Heart left ventricle (tissue), 16 donors: ENCODE measurements around the gene CTSG. TPM values are rescaled to one million over a fixed set of nuclear protein-coding genes. Genes with fewer than 3 reads are reported as not detected.
"Not testable (repeated sequence)": the region's sequence is repeated elsewhere in the genome, so short reads cannot be mapped to it uniquely, and the experiment has no call there.

Experiments used
- ATAC-seq, 4 donors: fragments of 200-7000 bp; cut with Tn5 transposase; one replicate each; pipeline ENCODE4 v1.9.1; 2020 to 2022; ENCODE audit warnings: moderate library complexity in 4 of 4, mild to moderate bottlenecking in 3 of 4, moderate number of reproducible peaks in 1 of 4
- DNase-seq, 5 donors: peaks; one replicate each; pipeline ENCODE4 v3.0.0-alpha.2; 2020
- H3K27ac ChIP-seq, 12 donors: fragments of 200-600 bp; sonication (generic) in 4 of 12; one replicate each; pipeline versions ENCODE4 v1.5.0 to v1.8.0; 2016 to 2022; ENCODE audit warnings: mild to moderate bottlenecking in 2 of 12
- H3K27me3 ChIP-seq, 9 donors: fragments of 200-600 bp; sonication (generic) in 2 of 9; one replicate each; pipeline versions ENCODE4 v1.5.1 to v1.8.0; 2016 to 2022; ENCODE audit warnings: mild to moderate bottlenecking in 3 of 9
- H3K36me3 ChIP-seq, 9 donors: fragments of 200-600 bp; sonication (generic) in 2 of 9; one replicate each; pipeline versions ENCODE4 v1.5.0 to v1.8.0; 2018 to 2022; ENCODE audit warnings: mild to moderate bottlenecking in 2 of 9
- H3K4me1 ChIP-seq, 12 donors: fragments of 200-600 bp; sonication (generic) in 4 of 12; one replicate each; pipeline versions ENCODE4 v1.5.0 to v1.8.0; 2016 to 2022; ENCODE audit warnings: mild to moderate bottlenecking in 3 of 12
- H3K4me3 ChIP-seq, 12 donors: fragments of 200-600 bp; sonication (generic) in 4 of 12; one replicate each; pipeline versions ENCODE4 v1.5.0 to v1.8.0; 2017 to 2022; ENCODE audit warnings: mild to moderate bottlenecking in 9 of 12, moderate library complexity in 4 of 12
- H3K9me3 ChIP-seq, 12 donors: fragments of 200-600 bp; sonication (generic) in 4 of 12; one replicate each; pipeline versions ENCODE4 v1.5.0 to v1.8.0; 2016 to 2022; ENCODE audit warnings: mild to moderate bottlenecking in 1 of 12
- POLR2A ChIP-seq, 2 donors: fragments of 450-650 bp; IDR thresholded peaks; one replicate each; pipeline ENCODE4 v1.6.1; 2017; ENCODE audit warnings: antibody characterized with exemption in 2 of 2, mild to moderate bottlenecking in 2 of 2, moderate library complexity in 2 of 2
- WGBS, 4 donors: extraction: QIAGEN DNeasy Blood & Tissue Kit in 2 of 4; methylation state at CpG; one replicate each; pipeline versions ENCODE4 v1.1.5 to v1.1.7; 2013 to 2018; 5-methylcytosine and 5-hydroxymethylcytosine counted together
- intact Hi-C, 10 donors: fragments of 100-400 bp; cut with DNase I; formaldehyde crosslinking; loops; one replicate each; pipeline versions ENCODE4 v1.11.1 to v1.14.2; 2022
- polyA plus RNA-seq, 2 donors: library from polyadenylated mRNA; stranded (reverse); fragments of 200-250 nt; gene quantifications; one replicate each; pipeline ENCODE4 v1.2.3, GENCODE V29; 2013
- total RNA-seq, 9 donors: library from RNA; depleted of rRNA in 2 of 9; stranded (reverse); fragments of >200 nt in 2 of 9; fragmentation: NEBNext Ultra II Directional in 3 of 9; extraction: Animal tissue kit (Norgen Biotek cat#: 25700) in 3 of 9; gene quantifications; one replicate each; pipeline versions ENCODE4 v1.1.0 to v1.2.4, GENCODE V29; 2016 to 2023
- TF ChIP-seq, protein P1 (sequence below), 12 donors: fragments of 200-600 bp; sonication (generic) in 4 of 12; IDR thresholded peaks; one replicate each; pipeline versions ENCODE4 v1.5.0 to v1.8.0; 2018 to 2022; ENCODE audit warnings: antibody characterized with exemption in 12 of 12, mild to moderate bottlenecking in 5 of 12
- donor health status: ischemic (EF 13 %, LVEDD 7.1; RV severe dilation, severe dysfunction).
- donor health status: healthy with polysubstance abuse.
- donor health status: DM: no; HTN: yes; CAD: no.
- donor health status: DM: no; HTN: no; CAD: no.
- donor health status: ischemic (EF 25% LVEDD 6.9; RV normal size, moderate dysfunction).
- donor health status: ischemic (EF 25% LVEDD 5.7; RV mildly dilated, moderate dysfunction).
- donor health status: healthy.
- donor health status: DM: yes; HTN: yes; CAD: no.
- donor health status: ischemic (EF 35%, LVEDD 5.7; RV mildly dilated, moderate dysfunction).
- donor health status: nonischemic (EF 11% LVEDD 7.7; RV severe dilation, severe dysfunction).
- donor health status: DM: yes; HTN: yes; CAD: no.
- donor health status: PGD.
- donor health status: ischemic (EF 29% LVEDD 5.4; RV normal size, mild dysfunction).
- donor health status: nonischemic (EF 23%, LVEDD 6.1; RV moderate dilation, normal function).

CTSG gene
- total and polyA plus RNA-seq, 11 donors = 0.08 to 2.9 (median 0.73) TPM; not detected in 2

GRCh38 chr14:24605435-24606190 is 29.6 kb upstream of the CTSG start:
- H3K27me3 ChIP-seq = peaks cover 0 to 7% (median 0%) of the 10 kb centered on the region in 9 donors
- no peaks in the 10 kb centered on the region for H3K36me3 ChIP-seq
- TF ChIP-seq, protein P1, sequence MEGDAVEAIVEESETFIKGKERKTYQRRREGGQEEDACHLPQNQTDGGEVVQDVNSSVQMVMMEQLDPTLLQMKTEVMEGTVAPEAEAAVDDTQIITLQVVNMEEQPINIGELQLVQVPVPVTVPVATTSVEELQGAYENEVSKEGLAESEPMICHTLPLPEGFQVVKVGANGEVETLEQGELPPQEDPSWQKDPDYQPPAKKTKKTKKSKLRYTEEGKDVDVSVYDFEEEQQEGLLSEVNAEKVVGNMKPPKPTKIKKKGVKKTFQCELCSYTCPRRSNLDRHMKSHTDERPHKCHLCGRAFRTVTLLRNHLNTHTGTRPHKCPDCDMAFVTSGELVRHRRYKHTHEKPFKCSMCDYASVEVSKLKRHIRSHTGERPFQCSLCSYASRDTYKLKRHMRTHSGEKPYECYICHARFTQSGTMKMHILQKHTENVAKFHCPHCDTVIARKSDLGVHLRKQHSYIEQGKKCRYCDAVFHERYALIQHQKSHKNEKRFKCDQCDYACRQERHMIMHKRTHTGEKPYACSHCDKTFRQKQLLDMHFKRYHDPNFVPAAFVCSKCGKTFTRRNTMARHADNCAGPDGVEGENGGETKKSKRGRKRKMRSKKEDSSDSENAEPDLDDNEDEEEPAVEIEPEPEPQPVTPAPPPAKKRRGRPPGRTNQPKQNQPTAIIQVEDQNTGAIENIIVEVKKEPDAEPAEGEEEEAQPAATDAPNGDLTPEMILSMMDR (IDR thresholded peaks at IDR 0.05) = peak; percentile 32 to 82 (median 57)
- no peak for TF ChIP-seq POLR2A (IDR thresholded peaks at IDR 0.05)
- no peaks in the 10 kb centered on the region for H3K9me3 ChIP-seq
- DNase-seq (peak in 3 of 5 donors; percentile 9 to 69 (median 29)), ATAC-seq (peak in 1 of 4 donors; percentile 28)
- intact Hi-C loops = loop anchor here in 1 of 10 donors (2.0 kb wide), 1 partner anchor 73 kb away; no protein-coding TSS in a partner anchor
- H3K27ac ChIP-seq = peak overlapping the region in 1 of 12 donors; percentile 24
- no peaks in the 10 kb centered on the region for H3K4me1 ChIP-seq
- no peak overlapping the region for H3K4me3 ChIP-seq
- WGBS, 4 donors = 51 to 65% (median 56%) methylated on average over 3 of the region's 3 CpGs

GRCh38 chr14:24597403-24597802 is 21.4 kb upstream of the CTSG start:
- no peak for DNase-seq
- peaks cover 0 to 50% (median 8%) of the 10 kb centered on the region in 12 donors for H3K9me3 ChIP-seq
- H3K36me3 ChIP-seq = no peaks in the 10 kb centered on the region
- no peak overlapping the region for H3K27ac ChIP-seq
- no peak overlapping the region for H3K4me3 ChIP-seq
- no peaks in the 10 kb centered on the region for H3K4me1 ChIP-seq
- intact Hi-C loops = no loop called here
- TF ChIP-seq, protein P1 (IDR thresholded peaks at IDR 0.05) = no peak
- no peak for ATAC-seq
- H3K27me3 ChIP-seq = peaks cover 0 to 4% (median 0%) of the 10 kb centered on the region in 9 donors

GRCh38 chr14:24595073-24595808 is 19.2 kb upstream of the CTSG start:
- DNase-seq (no peak), ATAC-seq (no peak)
- H3K4me1 ChIP-seq = no peaks in the 10 kb centered on the region
- 72 to 81% (median 74%) methylated on average over 3 of the region's 3 CpGs for WGBS, 4 donors
- intact Hi-C loops = no loop called here
- no peak overlapping the region for H3K27ac ChIP-seq
- no peak overlapping the region for H3K4me3 ChIP-seq
- no peak for TF ChIP-seq POLR2A (IDR thresholded peaks at IDR 0.05)
- TF ChIP-seq, protein P1 (IDR thresholded peaks at IDR 0.05) = no peak
- no peaks in the 10 kb centered on the region for H3K27me3 ChIP-seq
- no peaks in the 10 kb centered on the region for H3K36me3 ChIP-seq
- H3K9me3 ChIP-seq = peaks cover 0 to 50% (median 8%) of the 10 kb centered on the region in 12 donors

DNA sequence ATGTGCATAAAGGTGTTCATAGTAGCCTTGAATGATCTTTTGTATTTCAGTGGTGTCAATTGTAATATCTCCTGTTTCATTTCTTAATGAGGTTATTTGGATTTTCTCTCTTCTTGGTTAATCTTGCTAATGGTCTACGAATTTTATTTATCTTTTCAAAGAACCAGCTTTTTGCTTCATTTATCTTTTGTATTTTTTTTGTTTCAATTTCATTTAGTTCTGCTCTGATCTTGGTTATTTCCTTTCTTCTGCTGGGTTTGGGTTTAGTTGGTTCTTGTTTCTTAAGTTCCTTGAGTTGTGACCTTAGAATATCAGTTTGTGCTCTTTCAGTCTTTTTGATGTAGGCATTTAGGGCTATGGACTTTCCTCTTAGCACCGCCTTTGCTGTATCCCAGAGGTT is 15.0 kb upstream of the CTSG start:
- peaks cover 0 to 34% (median 9%) of the 10 kb centered on the region in 12 donors for H3K9me3 ChIP-seq
- intact Hi-C loops, ATAC-seq, DNase-seq, H3K27me3 ChIP-seq, H3K27ac ChIP-seq, H3K4me1 ChIP-seq, H3K36me3 ChIP-seq, H3K4me3 ChIP-seq: not testable (repeated sequence)
- WGBS, 4 donors = 68 to 73% (median 72%) methylated on average over 2 of the region's 2 CpGs

GRCh38 chr14:24584402-24584801 is 8.4 kb upstream of the CTSG start:
- DNase-seq, intact Hi-C loops, H3K27ac ChIP-seq, H3K4me3 ChIP-seq, H3K36me3 ChIP-seq, H3K27me3 ChIP-seq, ATAC-seq, H3K4me1 ChIP-seq: not testable (repeated sequence)
- WGBS, 4 donors = 64 to 81% (median 74%) methylated on average over 3 of the region's 3 CpGs
- H3K9me3 ChIP-seq = peaks cover 0 to 28% (median 5%) of the 10 kb centered on the region in 12 donors
